A172 (cell line): Measurements from ENCODE around the gene CDH4. TPM values are rescaled to one million over a fixed set of nuclear protein-coding genes. Genes with fewer than 3 reads are reported as not detected.

Source experiments
- DNase-seq: peaks from one replicate; pipeline ENCODE4 v3.0.0-alpha.2; 2015; ENCODE audit warnings: low spot score
- total RNA-seq: library from RNA; depleted of rRNA; stranded (reverse); fragments of >200 nt; shearing (Covaris generic); gene quantifications from 2 replicates; pipeline ENCODE4 v1.2.3, GENCODE V29; 2014

Gene CDH4
- total RNA-seq, 1 experiment from 2014 or later = 5.5 TPM

DNA sequence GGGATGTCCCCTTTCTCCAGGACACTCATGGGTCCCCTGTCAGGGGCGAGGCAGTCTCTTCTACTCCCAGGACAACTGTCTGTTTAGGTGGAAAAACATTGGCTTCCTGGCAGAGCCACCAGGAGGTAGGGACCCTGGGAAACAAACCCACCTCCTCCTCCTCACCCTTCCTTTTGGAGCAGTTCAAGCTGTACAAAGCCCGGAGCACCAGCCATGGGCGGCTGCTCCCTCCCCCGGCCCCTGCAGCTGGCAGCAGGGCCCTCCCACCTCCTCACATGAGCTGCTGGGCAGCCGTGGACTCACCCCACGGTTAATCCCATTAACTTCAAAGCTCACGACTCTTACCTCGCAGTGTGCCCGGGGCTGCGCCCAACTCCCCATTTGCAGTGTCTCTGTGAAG lies 48.6 kb downstream of the CDH4 start:
- DNase-seq = no peak

DNA sequence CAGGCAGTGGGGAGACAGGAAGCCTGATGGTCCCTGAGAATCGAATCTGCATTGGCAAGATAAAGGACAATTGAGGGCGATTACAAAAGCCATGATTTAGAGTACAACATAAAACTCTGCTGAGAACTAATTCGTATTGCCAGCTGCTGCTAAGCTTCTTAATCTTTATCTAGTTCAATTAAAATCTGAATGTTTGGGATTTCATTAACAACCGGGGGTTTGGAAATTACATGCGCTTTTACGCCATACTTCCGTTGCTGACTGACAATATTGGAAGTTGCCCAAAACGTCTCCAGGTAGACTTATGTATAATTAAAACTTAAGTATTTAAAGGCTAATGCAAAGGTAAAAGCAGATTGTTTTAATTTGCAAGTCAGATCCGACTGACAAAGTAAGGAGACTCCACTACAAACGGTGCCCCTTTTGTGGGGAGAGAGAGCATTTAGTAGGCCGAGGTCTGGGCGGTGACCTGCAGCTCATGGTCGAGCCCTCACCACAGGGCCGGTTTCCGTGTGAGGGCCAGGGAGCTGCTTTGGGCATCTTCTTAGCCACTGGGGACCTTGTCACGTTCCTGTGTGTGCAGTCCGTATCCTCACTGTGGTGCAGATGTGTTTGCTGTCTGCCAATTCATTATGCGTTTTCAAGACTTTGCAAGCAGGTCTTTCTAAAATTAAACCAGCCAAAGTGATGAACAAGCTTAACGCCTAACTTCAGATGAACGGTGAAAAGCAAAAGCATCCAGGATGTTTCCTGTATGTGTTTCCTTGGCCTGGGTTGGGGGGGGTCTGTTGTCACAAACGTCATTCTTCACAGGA lies 49.9 kb downstream of the CDH4 start:
- DNase-seq = no peak

- DNase-seq = no peak
Observed at GRCh38 chr20:61303217-61303616, 51.2 kb downstream of the CDH4 start.

GRCh38 chr20:61303675-61304074 lies 51.6 kb downstream of the CDH4 start:
- DNase-seq = no peak

GRCh38 chr20:61304750-61305149 lies 52.7 kb downstream of the CDH4 start:
- no peak for DNase-seq

DNA sequence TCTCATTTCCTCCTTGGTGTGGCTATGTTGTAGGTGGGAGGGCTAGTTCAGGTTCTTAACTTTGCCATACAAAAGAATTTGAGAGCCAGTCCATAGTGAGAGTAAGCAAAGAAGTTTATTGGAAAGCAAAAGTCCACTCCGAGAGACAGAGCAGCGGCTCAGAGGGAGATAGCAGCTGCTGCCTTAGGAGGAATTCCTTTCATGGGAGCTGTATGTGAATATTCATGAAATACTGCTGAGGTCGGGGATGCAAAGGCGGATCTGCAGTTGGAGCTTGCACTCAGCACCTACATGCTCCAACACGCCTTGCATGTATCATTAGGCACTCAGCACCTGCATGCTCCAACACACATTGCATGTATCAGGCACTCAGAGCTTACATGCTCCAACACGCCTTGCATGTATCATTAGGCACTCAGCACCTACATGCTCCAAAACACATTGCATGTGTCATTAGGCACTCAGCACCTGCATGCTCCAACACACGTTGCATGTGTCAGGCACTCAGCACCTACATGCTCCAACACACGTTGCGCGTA lies 54.9 kb downstream of the CDH4 start:
- no peak for DNase-seq

DNA sequence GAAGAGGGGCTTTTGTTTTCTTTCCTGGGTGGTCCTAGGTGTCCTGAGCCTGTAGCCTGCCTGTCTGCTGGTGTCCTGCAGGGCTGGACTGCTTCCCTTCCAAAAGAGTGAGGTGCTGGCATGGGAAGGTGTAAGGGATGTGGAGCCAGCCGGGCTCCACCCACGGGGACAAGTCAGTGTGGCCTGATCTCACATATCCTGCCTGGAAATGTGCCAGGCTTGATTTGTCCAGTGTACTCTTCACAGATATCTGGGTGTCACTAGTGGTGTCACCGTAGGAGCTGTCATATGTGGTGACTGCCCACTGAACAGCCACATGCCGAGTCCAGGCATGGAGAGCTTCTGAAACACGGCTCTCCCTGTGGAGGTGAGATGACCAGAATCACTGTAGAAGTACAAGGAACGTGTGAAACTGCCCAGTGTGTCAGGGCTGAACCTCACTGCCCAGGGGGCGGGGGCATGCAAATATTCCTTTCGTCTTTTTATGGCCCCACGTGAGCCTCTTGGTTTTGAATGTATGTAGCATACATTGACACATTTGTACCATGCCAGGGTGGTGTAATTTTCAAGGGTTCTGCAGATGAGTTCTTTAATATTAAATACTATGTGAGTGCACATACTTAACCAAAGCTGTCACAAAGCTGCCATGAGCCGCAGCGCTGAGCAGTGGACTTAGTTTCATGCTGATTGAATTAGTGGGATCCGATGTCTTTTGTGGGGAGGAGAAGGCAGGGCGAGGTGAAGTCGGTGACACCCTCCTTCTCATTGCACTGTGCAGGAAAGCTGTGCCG lies 55.8 kb downstream of the CDH4 start:
- DNase-seq = no peak

- no peak for DNase-seq
Observed at GRCh38 chr20:61308477-61308774, 56.4 kb downstream of the CDH4 start.

DNA sequence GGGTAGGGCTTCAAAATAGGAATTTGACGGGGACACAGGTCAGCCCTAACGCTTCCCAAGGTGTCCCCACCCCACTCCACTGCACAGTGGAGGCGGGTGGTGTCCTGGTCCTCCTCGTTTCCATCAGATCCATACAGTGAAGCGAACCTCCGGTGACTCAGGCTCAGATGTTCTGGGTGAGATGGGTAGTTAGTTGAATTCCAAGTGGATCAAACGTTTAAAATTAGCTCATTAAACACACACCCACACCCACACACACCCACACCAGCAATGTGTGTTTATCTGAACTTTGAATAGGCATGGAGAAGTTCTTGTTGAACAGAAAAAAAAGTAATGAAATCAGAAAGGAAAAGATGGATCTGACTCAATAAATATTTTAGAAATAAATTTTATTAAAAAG lies 58.9 kb downstream of the CDH4 start:
- peak; percentile 13 for DNase-seq

- no peak for DNase-seq
Observed at GRCh38 chr20:61311656-61312387, 59.8 kb downstream of the CDH4 start.

GRCh38 chr20:61312925-61313324 lies 60.9 kb downstream of the CDH4 start:
- no peak for DNase-seq

- DNase-seq = no peak
Observed at GRCh38 chr20:61313396-61313795, 61.3 kb downstream of the CDH4 start.

DNA sequence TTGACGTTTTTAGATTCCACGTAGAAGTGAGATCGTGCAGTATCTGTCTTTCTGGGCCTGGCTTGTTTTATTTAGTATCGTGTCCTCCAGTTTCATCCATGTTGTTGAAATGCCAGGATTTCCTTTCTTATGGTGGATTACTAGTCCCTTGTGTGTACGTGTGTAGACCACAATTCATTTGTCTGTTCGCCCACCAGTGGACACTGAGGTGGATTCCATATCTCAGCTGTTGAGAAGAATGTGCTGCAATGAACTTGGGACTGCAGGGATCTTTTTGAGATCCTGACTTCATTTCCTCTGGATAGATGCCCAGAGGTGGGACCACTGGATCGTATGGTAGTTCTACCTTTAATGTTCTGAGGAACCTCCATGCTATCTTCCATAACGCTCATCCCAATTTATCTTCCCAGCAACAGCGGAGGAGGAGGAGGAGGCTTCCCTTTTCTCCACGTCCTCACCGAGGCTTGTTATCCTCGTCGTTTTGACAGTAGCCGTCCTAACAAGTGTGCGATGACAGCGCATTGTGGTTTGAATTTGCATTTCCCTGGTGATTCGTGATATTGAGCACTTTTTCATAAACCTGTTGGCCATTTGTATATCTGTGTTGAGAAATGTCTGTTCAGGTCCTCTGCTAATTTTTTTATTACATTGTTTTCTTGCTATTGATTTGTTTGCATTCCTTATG lies 62.4 kb downstream of the CDH4 start:
- no peak for DNase-seq

DNA sequence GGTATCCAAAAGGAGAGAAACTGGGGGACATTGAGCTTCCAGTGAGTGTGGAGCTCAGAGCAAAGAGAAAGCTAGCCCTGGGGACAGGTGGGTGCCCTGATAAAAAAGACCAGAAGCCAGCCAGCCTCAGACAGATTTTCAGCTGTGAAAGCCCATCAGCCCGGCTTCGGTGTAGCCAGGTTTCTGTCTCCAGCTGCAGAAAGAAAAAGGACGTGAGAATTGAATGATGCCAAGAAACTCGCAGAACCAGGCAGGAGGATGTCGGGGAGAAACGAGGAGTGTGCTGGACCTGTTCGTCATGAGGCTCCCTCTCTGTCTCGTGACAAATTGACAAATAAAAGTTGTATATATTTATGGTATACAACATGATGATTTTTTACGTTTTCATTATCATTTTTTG lies 63.3 kb downstream of the CDH4 start:
- DNase-seq = no peak

DNA sequence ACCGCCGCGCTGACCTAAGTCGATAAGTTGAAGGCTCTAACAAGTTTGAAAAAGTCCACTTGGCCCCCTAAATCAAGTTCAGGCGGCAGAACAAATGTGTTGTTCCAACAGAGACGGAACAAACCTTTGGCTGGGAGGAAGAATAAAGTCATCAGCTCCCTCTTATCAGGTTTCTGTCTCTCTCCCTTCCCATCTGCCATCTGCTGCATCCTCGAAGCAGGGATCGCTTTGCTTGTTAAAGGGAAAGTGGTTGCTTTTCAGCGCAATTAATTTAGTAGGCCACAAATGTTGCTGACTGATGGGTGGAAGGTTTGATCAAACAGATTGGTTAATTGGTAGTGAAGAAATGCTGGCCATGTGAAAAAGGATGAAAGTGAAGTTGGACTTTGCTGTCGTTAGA lies 64.3 kb downstream of the CDH4 start:
- no peak for DNase-seq

- no peak for DNase-seq
Observed at GRCh38 chr20:61317966-61318530, 66.0 kb downstream of the CDH4 start.

DNA sequence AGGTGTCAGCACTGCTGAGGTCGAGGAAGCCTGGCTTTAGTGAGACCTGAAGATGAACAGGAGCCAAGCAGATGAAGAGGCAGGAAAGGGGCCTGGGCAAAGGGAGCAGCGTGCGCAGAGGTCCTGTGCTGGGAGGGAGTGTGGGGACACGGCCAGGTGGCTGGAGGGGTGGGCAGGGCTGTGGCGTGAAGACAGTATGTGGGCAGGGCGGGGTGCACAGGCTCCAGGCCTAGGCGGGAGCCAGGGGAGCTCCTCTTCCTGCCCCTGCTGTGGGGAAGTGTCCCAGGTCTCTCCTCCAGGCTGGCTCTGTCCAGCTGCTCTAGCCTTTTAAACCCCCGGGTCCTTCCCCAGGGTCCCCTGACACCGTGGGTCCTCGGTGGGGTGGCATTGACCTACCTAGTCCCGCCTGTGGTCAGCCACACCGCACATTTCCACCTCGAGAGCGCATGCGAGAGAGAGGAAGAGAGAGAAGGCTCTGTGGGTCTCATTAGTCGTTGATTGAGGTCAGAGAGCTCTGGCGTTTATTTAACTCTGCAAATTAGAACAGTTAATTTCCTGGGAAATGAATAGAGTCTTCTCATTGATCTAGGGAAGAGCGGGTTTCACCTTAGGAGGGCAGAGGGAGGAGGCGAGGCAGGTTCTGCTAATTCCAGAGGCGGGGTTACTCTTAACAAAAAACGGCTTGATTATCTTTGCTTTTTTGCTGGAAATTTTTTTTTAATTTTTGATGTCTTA lies 68.8 kb downstream of the CDH4 start:
- no peak for DNase-seq

DNA sequence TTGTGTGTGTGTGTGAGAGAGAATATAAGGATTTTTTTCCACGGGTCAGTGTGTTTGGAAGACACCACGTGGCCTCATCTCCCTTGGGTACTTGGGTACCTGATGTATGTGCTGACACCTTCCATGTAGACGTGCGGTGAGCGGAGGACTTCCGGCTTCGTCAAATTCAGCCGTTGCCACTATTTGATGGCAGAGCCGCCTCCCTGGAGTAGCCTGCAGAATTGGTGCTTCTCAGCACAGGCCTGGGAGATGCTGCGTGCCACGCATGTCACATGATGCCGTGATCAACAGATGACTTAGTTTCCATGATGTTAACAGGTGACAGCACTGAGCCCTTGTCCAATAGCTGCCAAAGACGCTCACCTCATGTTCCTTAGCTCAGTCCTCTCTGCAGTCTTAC lies 69.4 kb downstream of the CDH4 start:
- no peak for DNase-seq

- DNase-seq = no peak
Observed at GRCh38 chr20:61322151-61322865, 70.2 kb downstream of the CDH4 start.

- DNase-seq = no peak
Observed at GRCh38 chr20:61324906-61325305, 72.8 kb downstream of the CDH4 start.
